Measurements from ENCODE around the gene AFF3. TPM values are rescaled to one million over a fixed set of nuclear protein-coding genes. Genes with fewer than 3 reads are reported as not detected.

AFF3 gene
- total RNA-seq, 4 donors from 2014 or later, result 3.1 to 5.0 (median 3.7) TPM

GRCh38 chr2:100064165-100064564 is 78.2 kb downstream of the AFF3 start:
- Histone ChIP-seq H3K4me1 (peaks cover 11% of the 10 kb centered on the region), H3K27me3 (no peaks in the 10 kb centered on the region), H3K4me3 (no peak overlapping the region), H3K27ac (no peak overlapping the region), H3K9me3 (no peaks in the 10 kb centered on the region), H3K36me3 (no peaks in the 10 kb centered on the region)
- TF ChIP-seq, protein P1, sequence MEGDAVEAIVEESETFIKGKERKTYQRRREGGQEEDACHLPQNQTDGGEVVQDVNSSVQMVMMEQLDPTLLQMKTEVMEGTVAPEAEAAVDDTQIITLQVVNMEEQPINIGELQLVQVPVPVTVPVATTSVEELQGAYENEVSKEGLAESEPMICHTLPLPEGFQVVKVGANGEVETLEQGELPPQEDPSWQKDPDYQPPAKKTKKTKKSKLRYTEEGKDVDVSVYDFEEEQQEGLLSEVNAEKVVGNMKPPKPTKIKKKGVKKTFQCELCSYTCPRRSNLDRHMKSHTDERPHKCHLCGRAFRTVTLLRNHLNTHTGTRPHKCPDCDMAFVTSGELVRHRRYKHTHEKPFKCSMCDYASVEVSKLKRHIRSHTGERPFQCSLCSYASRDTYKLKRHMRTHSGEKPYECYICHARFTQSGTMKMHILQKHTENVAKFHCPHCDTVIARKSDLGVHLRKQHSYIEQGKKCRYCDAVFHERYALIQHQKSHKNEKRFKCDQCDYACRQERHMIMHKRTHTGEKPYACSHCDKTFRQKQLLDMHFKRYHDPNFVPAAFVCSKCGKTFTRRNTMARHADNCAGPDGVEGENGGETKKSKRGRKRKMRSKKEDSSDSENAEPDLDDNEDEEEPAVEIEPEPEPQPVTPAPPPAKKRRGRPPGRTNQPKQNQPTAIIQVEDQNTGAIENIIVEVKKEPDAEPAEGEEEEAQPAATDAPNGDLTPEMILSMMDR (IDR thresholded peaks at IDR 0.05), result no peak
- TF ChIP-seq POLR2AphosphoS5 (IDR thresholded peaks at IDR 0.05) (no peak), EP300 (IDR thresholded peaks at IDR 0.05) (no peak), POLR2A (IDR thresholded peaks at IDR 0.05) (no peak)
- no peak for DNase-seq (ENCODE audit: low spot score in 2 of 2)
- WGBS, result 89% methylated on average over 2 of the region's 2 CpGs

DNA sequence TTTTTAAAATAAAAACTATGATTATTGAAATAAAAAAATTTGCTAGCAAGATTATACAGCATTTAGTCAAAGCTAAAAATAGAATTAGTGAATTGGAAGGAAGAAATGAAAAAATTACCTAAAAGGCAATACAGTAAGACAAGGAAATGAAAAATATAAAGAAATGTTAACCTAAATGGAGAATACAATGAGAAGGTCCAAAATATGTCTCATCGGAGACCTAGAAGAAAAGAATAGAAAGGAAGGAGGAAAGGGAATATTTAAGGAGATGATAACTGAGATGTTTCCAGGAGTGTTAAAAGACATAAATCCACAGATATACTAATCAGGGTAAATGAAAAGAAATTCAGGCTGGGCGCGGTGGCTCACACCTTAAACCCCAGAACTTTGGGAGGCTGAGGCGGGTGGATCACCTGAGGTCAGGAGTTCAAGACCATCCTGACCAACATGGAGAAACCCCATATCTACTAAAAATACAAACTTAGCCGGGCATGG is 78.9 kb downstream of the AFF3 start:
- 95% methylated on average over 5 of the region's 5 CpGs for WGBS
- H3K9me3 ChIP-seq, result no peaks in the 10 kb centered on the region
- TF ChIP-seq POLR2A (IDR thresholded peaks at IDR 0.05) (no peak), POLR2AphosphoS5 (IDR thresholded peaks at IDR 0.05) (no peak), EP300 (IDR thresholded peaks at IDR 0.05) (no peak)
- DNase-seq (ENCODE audit: low spot score in 2 of 2), result no peak
- no peak overlapping the region for H3K27ac ChIP-seq
- no peak overlapping the region for H3K4me3 ChIP-seq
- H3K27me3 ChIP-seq, result no peaks in the 10 kb centered on the region
- H3K4me1 ChIP-seq, result peaks cover 11% of the 10 kb centered on the region
- H3K36me3 ChIP-seq, result no peaks in the 10 kb centered on the region

DNA sequence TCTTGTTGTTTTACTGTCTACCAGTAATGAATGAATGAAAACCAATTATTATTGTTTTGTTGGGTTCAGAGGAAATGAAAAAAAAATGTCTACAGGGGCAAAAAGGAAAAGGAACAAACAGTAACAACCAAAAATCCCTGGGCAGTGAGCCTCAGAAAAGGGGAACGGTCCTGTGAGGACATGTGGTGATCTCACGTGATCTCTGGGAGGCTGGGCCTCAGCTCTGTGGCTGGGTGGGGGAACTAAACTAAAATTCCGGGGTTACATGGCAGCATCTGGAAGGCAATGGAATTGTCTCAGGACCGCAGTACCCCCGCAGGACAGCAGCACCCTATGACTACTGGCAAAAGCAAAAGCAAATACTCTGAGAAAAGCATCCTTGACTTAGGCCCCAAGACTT is 80.1 kb downstream of the AFF3 start:
- Histone ChIP-seq H3K4me3 (no peak overlapping the region), H3K27ac (no peak overlapping the region), H3K27me3 (no peaks in the 10 kb centered on the region), H3K4me1 (peaks cover 10% of the 10 kb centered on the region), H3K36me3 (no peaks in the 10 kb centered on the region), H3K9me3 (no peaks in the 10 kb centered on the region)
- no peak for DNase-seq (ENCODE audit: low spot score in 2 of 2)
- WGBS, result 95% methylated on average over 5 of the region's 5 CpGs
- TF ChIP-seq EP300 (IDR thresholded peaks at IDR 0.05) (no peak), POLR2A (IDR thresholded peaks at IDR 0.05) (no peak), POLR2AphosphoS5 (IDR thresholded peaks at IDR 0.05) (no peak)
- TF ChIP-seq, protein P1 (IDR thresholded peaks at IDR 0.05), result no peak

DNA sequence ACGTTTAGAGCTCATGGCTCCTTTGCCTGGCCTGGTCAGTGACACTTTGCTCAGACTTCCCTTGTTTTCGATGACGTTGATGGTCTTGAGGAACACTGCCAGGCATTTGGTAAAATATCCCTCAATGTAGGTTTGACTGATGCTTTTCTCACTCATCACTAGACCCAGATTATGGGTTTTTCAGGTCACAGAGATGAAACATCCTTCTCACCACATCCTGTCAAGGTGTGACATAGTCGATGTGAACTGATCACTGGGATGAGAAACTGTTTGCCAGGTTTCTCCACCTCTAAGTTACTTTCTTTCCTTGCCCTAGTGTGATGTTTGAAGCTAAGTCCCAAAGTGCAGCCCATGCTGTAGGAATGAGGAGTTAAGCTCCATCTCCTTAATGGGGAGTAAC is 81.5 kb downstream of the AFF3 start:
- TF ChIP-seq, protein P1 (IDR thresholded peaks at IDR 0.05), result no peak
- no peak for TF ChIP-seq EP300 (IDR thresholded peaks at IDR 0.05)
- no peak for TF ChIP-seq POLR2A (IDR thresholded peaks at IDR 0.05)
- Histone ChIP-seq H3K36me3 (no peaks in the 10 kb centered on the region), H3K4me3 (no peak overlapping the region), H3K9me3 (no peaks in the 10 kb centered on the region), H3K4me1 (no peaks in the 10 kb centered on the region), H3K27me3 (no peaks in the 10 kb centered on the region), H3K27ac (no peak overlapping the region)
- no peak for DNase-seq (ENCODE audit: low spot score in 2 of 2)
- 79% methylated on average over 4 of the region's 4 CpGs for WGBS

DNA sequence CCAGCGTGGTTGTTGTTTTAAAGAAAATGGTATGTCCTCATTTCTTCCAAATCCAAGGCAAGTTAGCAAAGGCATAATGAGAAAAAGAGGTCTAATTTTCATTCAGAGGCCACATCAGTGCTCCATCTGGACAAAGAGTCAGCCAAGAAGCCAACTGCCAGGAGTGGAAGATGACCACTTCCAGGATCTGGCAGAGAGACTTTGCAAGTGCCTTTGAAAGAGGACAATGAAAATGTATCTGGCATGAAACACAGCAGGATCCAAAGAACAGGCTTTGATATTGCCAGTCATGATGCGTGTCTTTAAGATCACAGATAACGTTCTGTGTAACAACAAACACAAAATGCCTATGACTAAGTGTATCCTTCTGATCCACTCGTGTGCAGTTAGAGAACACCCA is 82.8 kb downstream of the AFF3 start:
- Histone ChIP-seq H3K9me3 (no peaks in the 10 kb centered on the region), H3K27ac (no peak overlapping the region), H3K4me3 (no peak overlapping the region), H3K36me3 (no peaks in the 10 kb centered on the region), H3K4me1 (no peaks in the 10 kb centered on the region), H3K27me3 (no peaks in the 10 kb centered on the region)
- TF ChIP-seq, protein P1 (IDR thresholded peaks at IDR 0.05), result no peak
- TF ChIP-seq POLR2A (IDR thresholded peaks at IDR 0.05), result no peak
- TF ChIP-seq EP300 (IDR thresholded peaks at IDR 0.05), result no peak
- no peak for TF ChIP-seq POLR2AphosphoS5 (IDR thresholded peaks at IDR 0.05)
- no peak for DNase-seq (ENCODE audit: low spot score in 2 of 2)
- 72% methylated on average over 4 of the region's 4 CpGs for WGBS

- no peaks in the 10 kb centered on the region for H3K9me3 ChIP-seq
- H3K4me3 ChIP-seq, result no peak overlapping the region
- no peak for TF ChIP-seq POLR2A (IDR thresholded peaks at IDR 0.05)
- no peak for TF ChIP-seq EP300 (IDR thresholded peaks at IDR 0.05)
- TF ChIP-seq, protein P1 (IDR thresholded peaks at IDR 0.05), result no peak
- no peak for TF ChIP-seq POLR2AphosphoS5 (IDR thresholded peaks at IDR 0.05)
- H3K27me3 ChIP-seq, result no peaks in the 10 kb centered on the region
- H3K36me3 ChIP-seq, result no peaks in the 10 kb centered on the region
- no peak for DNase-seq (ENCODE audit: low spot score in 2 of 2)
- H3K4me1 ChIP-seq, result no peaks in the 10 kb centered on the region
- H3K27ac ChIP-seq, result no peak overlapping the region
Measured at GRCh38 chr2:100057901-100058261, 84.5 kb downstream of the AFF3 start.
